HCT116 (cell line): ENCODE results near the gene FNDC3B.

Experiments
- CEBPB ChIP-seq: IDR thresholded peaks from 2 replicates; pipeline ENCODE4 v1.6.1; 2012; ENCODE audit warnings: low read depth
- EZH2phosphoT487 ChIP-seq: fragments of 200-600 bp; IDR thresholded peaks from 2 replicates; pipeline ENCODE4 v1.6.1; 2018; ENCODE audit warnings: antibody characterized with exemption, borderline replicate concordance
- FOSL1 ChIP-seq: IDR thresholded peaks from 2 replicates; pipeline ENCODE4 v1.6.1; 2012; ENCODE audit warnings: low read depth
- POLR2A ChIP-seq: IDR thresholded peaks from 2 replicates; pipeline ENCODE4 v1.7.0; 2011; ENCODE audit warnings: borderline replicate concordance; ENCODE audit not compliant: insufficient read depth, insufficient read length; ENCODE audit errors: extremely low read depth
- REST ChIP-seq: IDR thresholded peaks from 2 replicates; pipeline ENCODE4 v1.6.1; 2012; ENCODE audit warnings: low read depth
- ZBTB33 ChIP-seq: IDR thresholded peaks from 2 replicates; pipeline ENCODE4 v1.6.1; 2011; ENCODE audit warnings: mild to moderate bottlenecking, low read length, moderate library complexity; ENCODE audit not compliant: insufficient replicate concordance; ENCODE audit errors: extremely low read depth
- ZFX ChIP-seq: fragments of 450-650 bp; IDR thresholded peaks from 2 replicates; pipeline ENCODE4 v1.6.1; 2017
- TF ChIP-seq, protein P1 (sequence below), 3 experiments: fragments of 200-600 bp in 1 of 3; sonication (generic) in 1 of 3; IDR thresholded peaks in 2 of 3; conservative IDR thresholded peaks in 1 of 3; 2 replicates each; pipeline ENCODE4 v1.5.1; 2012 to 2017; ENCODE audit warnings: low read depth in 2 of 3, low read length in 2 of 3, antibody characterized with exemption in 1 of 3, borderline replicate concordance in 1 of 3, control low read depth in 1 of 3, mild to moderate bottlenecking in 1 of 3, mixed read lengths in 1 of 3, mixed run types in 1 of 3, moderate library complexity in 1 of 3; ENCODE audit not compliant: insufficient read depth in 1 of 3

DNA sequence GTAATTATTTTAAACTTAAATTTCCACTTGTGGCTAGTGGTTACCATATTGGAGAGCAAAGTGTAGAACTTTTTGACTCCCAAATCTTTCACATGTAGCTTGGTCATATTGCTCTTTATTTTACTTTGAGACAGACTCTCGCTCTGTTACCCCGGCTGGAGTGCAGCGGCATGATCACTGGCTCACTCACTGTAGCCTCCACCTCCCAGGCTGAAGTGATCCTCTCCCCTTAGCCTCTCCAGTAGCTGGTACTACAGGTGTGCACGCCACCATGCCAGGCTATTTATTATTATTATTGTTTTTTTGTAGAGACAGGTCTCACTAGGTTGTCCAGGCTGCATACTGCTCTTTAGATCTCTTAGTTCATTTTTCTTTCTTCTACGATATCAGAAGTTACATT is 3.9 kb downstream of the FNDC3B start:
- TF ChIP-seq ZFX (no peak), EZH2phosphoT487 (no peak), ZBTB33 (no peak), REST (no peak), FOSL1 (no peak), POLR2A (no peak), CEBPB (no peak)
- TF ChIP-seq, protein P1, sequence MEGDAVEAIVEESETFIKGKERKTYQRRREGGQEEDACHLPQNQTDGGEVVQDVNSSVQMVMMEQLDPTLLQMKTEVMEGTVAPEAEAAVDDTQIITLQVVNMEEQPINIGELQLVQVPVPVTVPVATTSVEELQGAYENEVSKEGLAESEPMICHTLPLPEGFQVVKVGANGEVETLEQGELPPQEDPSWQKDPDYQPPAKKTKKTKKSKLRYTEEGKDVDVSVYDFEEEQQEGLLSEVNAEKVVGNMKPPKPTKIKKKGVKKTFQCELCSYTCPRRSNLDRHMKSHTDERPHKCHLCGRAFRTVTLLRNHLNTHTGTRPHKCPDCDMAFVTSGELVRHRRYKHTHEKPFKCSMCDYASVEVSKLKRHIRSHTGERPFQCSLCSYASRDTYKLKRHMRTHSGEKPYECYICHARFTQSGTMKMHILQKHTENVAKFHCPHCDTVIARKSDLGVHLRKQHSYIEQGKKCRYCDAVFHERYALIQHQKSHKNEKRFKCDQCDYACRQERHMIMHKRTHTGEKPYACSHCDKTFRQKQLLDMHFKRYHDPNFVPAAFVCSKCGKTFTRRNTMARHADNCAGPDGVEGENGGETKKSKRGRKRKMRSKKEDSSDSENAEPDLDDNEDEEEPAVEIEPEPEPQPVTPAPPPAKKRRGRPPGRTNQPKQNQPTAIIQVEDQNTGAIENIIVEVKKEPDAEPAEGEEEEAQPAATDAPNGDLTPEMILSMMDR (IDR thresholded peaks at IDR 0.05 in 2 of 3, conservative IDR thresholded peaks at IDR 0.05 in 1 of 3; ENCODE audit: borderline replicate concordance in 1 of 3, insufficient read depth in 1 of 3, low read depth in 2 of 3, low read length in 2 of 3), result no peak
